NB4 (cell line): ENCODE data around the gene CDC123.
"Not testable (repeated sequence)": the region's sequence is repeated elsewhere in the genome, so short reads cannot be mapped to it uniquely, and the experiment has no call there.

Source experiments
- DNase-seq: peaks from one replicate; pipeline ENCODE4 v3.0.0; 2010; ENCODE audit warnings: low read depth
- H3K4me3 ChIP-seq: one replicate; pipeline ENCODE4 v1.5.1; 2011; ENCODE audit warnings: mild to moderate bottlenecking, low read depth, low read length, moderate library complexity
- CTCF ChIP-seq: IDR thresholded peaks from one replicate; pipeline ENCODE4 v1.5.1; 2012; ENCODE audit warnings: low read depth, low read length
- MAX ChIP-seq: IDR thresholded peaks from 2 replicates; pipeline ENCODE4 v1.6.1; 2011; ENCODE audit warnings: low read depth, low read length
- MYC ChIP-seq: IDR thresholded peaks from 2 replicates; pipeline ENCODE4 v1.6.1; 2011; ENCODE audit warnings: low read depth, low read length
- POLR2A ChIP-seq: IDR thresholded peaks from 2 replicates; pipeline ENCODE4 v1.6.1; 2011; ENCODE audit warnings: mild to moderate bottlenecking; ENCODE audit not compliant: insufficient read length; ENCODE audit errors: extremely low read depth

CDC123 gene

GRCh38 chr10:12235796-12236195 is 39.8 kb downstream of the CDC123 start:
- TF ChIP-seq MYC (no peak), POLR2A (no peak)
- DNase-seq, result no peak
- H3K4me3 ChIP-seq, result no peak overlapping the region

GRCh38 chr10:12237265-12238220 is 41.6 kb downstream of the CDC123 start:
- no peak overlapping the region for H3K4me3 ChIP-seq
- no peak for TF ChIP-seq MAX
- no peak for DNase-seq

GRCh38 chr10:12238821-12239220 is 42.8 kb downstream of the CDC123 start:
- DNase-seq, result no peak
- H3K4me3 ChIP-seq, result no peak overlapping the region
- no peak for TF ChIP-seq CTCF
- no peak for TF ChIP-seq POLR2A
- TF ChIP-seq MYC, result no peak
- no peak for TF ChIP-seq MAX

- DNase-seq, result peak; percentile 45
- H3K4me3 ChIP-seq, result no peak overlapping the region
- TF ChIP-seq POLR2A (no peak), MYC (no peak), MAX (no peak), CTCF (no peak)
These were observed 46.0 kb downstream of the CDC123 start for GRCh38 chr10:12241810-12242529.

- TF ChIP-seq POLR2A, result no peak
- TF ChIP-seq MAX, result peak; percentile 39; the same call in 1 of the 2 replicates
- DNase-seq, result peak; percentile 89
- no peak overlapping the region for H3K4me3 ChIP-seq
These were observed 48.1 kb downstream of the CDC123 start for GRCh38 chr10:12243864-12244620.

GRCh38 chr10:12250181-12250580 is 54.2 kb downstream of the CDC123 start:
- DNase-seq, result no peak
- H3K4me3 ChIP-seq, result no peak overlapping the region
- no peak for TF ChIP-seq POLR2A
- TF ChIP-seq MYC, result no peak
- no peak for TF ChIP-seq MAX
- no peak for TF ChIP-seq CTCF

GRCh38 chr10:12250702-12251101 is 54.7 kb downstream of the CDC123 start:
- not testable (repeated sequence) for DNase-seq, H3K4me3 ChIP-seq
